Activated naive CD8-positive, alpha-beta T cell treated with anti-CD3 and anti-CD28 coated beads, Interleukin-2, amount 10 ng/mL, durations not matched to agents 7 days and 5 days (primary cell): ENCODE data around the gene TMEM267. TPM values are rescaled to one million over a fixed set of nuclear protein-coding genes. Genes with fewer than 3 reads are reported as not detected.
A peak's percentile ranks its signal among the peaks of the same experiment; 100 is the strongest.
"Not testable (repeated sequence)": the region's sequence is repeated elsewhere in the genome, so short reads cannot be mapped to it uniquely, and the experiment has no call there.

Experiments used
- ATAC-seq: fragments of 150-1000 bp; cut with Tn5 transposase; one replicate; pipeline ENCODE4 v1.10.0; 2021; ENCODE audit warnings: low read depth, moderate library complexity
- POLR2A ChIA-PET: fragments of 350-600 bp; sonication (Branson Sonifier 250); formaldehyde crosslinking; loops from one replicate; lab custom pipeline; 2021; ENCODE audit warnings: antibody characterized with exemption; lab: Charles Lee
- DNase-seq: peaks from one replicate; pipeline ENCODE4 v3.0.0; 2021
- H3K27ac Mint-ChIP-seq: one replicate; pipeline ENCODE4 v1.8.0; 2022; ENCODE audit warnings: mild to moderate bottlenecking, mixed read lengths
- H3K27me3 Mint-ChIP-seq: one replicate; pipeline ENCODE4 v1.8.0; 2022; ENCODE audit warnings: mild to moderate bottlenecking, moderate library complexity, mixed read lengths
- H3K36me3 Mint-ChIP-seq: one replicate; pipeline ENCODE4 v1.8.0; 2021; ENCODE audit warnings: mild to moderate bottlenecking, mixed read lengths
- H3K4me1 Mint-ChIP-seq: one replicate; pipeline ENCODE4 v1.8.0; 2021; ENCODE audit warnings: mixed read lengths
- H3K4me3 Mint-ChIP-seq: one replicate; pipeline ENCODE4 v1.8.0; 2022; ENCODE audit warnings: mild to moderate bottlenecking, moderate library complexity, mixed read lengths
- H3K9me3 Mint-ChIP-seq: one replicate; pipeline ENCODE4 v1.8.0; 2021; ENCODE audit warnings: mixed read lengths
- total RNA-seq, 2 experiments: library from RNA; stranded (reverse); gene quantifications; one replicate each; pipeline ENCODE4 v1.2.3, GENCODE V29; 2021

TMEM267 gene
- total RNA-seq, 2 experiments from 2014 or later, result 13.6 to 19.8 TPM

DNA sequence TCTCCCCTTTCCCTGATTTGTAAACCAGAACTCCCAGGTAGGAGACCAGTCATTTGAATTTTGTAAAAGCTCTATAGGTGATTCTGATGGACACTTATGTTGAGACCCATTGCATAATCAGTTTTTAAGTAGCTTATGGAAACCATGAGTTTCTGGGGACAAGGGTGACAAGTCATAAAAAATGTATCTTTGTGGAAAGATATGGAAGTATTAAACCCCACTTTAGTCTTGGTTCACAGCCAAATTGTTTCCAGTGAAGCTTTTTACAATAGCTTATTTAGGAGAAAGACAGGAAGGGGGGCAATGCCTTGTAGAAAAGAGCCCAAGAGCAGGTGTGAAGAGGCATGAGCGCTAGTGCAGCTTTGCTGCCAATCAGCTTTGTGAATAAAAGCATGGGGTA, 71.0 kb downstream of the TMEM267 start:
- H3K4me1 Mint-ChIP-seq, result peaks cover 2% of the 10 kb centered on the region
- POLR2A ChIA-PET, result no interaction called here
- H3K4me3 Mint-ChIP-seq, result no peak overlapping the region
- H3K36me3 Mint-ChIP-seq, result no peaks in the 10 kb centered on the region
- no peak for ATAC-seq
- no peaks in the 10 kb centered on the region for H3K9me3 Mint-ChIP-seq
- DNase-seq, result no peak
- peaks cover 3% of the 10 kb centered on the region for H3K27me3 Mint-ChIP-seq
- H3K27ac Mint-ChIP-seq, result no peak overlapping the region

DNA sequence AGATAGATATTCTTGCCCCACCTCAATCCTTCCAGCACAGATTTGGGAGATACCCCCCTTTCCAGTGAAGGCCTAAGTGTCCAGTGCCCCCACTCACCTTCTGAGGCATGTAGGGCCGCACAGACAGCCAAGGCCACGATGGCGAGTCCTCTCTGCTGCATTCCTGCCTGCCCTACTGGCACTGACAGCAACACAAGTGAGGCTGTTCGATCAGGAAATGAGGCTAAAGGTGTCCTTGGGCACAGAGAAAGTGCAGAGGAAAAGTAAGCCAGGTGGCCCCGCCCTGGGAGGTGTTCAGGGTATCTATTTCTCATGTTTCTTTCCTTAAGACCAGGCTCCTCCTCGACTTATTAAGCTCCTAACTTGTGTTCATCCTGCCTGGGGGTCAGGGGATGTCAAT, 71.5 kb downstream of the TMEM267 start, which contains the start of gene CCL28:
CCL28 (minus strand) TSS at position 236 of the 400 bp plus-strand sequence; CDS start at position 161, 75 bp downstream.
- Mint-ChIP-seq H3K4me1 (peaks cover 2% of the 10 kb centered on the region), H3K4me3 (no peak within 1 kb of the TSS), H3K27me3 (peaks cover 3% of the 10 kb centered on the region), H3K27ac (no peak within 1 kb of the TSS), H3K36me3 (no peaks in the 10 kb centered on the region), H3K9me3 (peaks cover 1% of the 10 kb centered on the region)
- POLR2A ChIA-PET, result no interaction called here
- DNase-seq (no peak), ATAC-seq (no peak)

GRCh38 chr5:43411495-43411894, 72.2 kb downstream of the TMEM267 start:
- Mint-ChIP-seq H3K4me1 (no peaks in the 10 kb centered on the region), H3K4me3 (no peak overlapping the region), H3K9me3 (peaks cover 3% of the 10 kb centered on the region), H3K27me3 (peaks cover 3% of the 10 kb centered on the region), H3K36me3 (peaks cover 4% of the 10 kb centered on the region), H3K27ac (no peak overlapping the region)
- DNase-seq, result no peak
- ATAC-seq, result no peak
- POLR2A ChIA-PET, result no interaction called here

DNA sequence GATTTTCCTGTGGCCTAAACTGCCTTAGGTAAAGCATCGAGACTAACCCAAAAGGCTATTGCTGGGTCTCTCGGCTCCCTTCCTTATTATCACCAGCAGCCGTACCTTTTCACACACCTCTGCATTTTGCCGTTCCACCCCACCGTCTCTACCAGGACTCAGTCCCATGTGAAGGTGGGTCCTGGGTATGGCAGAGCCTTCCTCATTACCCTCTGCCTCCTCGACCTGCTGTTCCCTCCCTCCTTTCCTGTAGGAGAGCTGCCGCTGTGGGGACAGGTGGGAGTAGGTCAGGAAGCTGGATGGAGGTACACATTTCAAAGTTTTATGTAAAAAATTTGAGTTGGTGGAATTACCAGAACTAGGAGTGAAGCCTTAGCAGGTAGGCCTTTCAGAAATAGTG, 73.3 kb downstream of the TMEM267 start:
- H3K4me3 Mint-ChIP-seq, result no peak overlapping the region
- no peak for DNase-seq
- peaks cover 6% of the 10 kb centered on the region for H3K36me3 Mint-ChIP-seq
- no peak for ATAC-seq
- peaks cover 6% of the 10 kb centered on the region for H3K9me3 Mint-ChIP-seq
- peaks cover 1% of the 10 kb centered on the region for H3K27me3 Mint-ChIP-seq
- H3K27ac Mint-ChIP-seq, result no peak overlapping the region
- H3K4me1 Mint-ChIP-seq, result no peaks in the 10 kb centered on the region
- POLR2A ChIA-PET, result no interaction called here

DNA sequence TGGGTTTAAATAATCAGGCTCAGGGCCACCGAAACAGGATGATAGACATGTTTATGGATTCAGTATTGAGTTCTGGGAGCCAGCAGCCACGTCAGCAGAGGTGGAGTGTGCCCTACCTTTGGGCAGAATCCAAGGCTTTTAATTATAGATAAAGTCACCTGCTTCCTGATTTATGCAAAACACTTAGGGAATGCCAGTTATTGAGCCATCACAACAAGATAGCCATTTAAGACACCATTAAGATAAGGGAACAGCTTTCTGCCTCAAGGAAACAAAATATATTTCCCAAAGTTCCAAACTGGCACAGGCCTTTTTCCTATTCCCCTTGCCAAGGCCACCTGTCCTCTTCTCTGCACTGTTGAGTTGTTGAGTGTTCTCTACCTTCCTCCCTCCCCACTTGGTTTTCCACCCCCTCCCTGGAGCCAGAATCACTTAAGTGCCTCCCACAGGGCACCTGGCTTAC, 73.8 kb downstream of the TMEM267 start:
- DNase-seq, result no peak
- Mint-ChIP-seq H3K36me3 (peaks cover 8% of the 10 kb centered on the region), H3K27ac (no peak overlapping the region)

GRCh38 chr5:43402524-43403066, 81.1 kb downstream of the TMEM267 start:
- peaks cover 42% of the 10 kb centered on the region for H3K36me3 Mint-ChIP-seq
- H3K27ac Mint-ChIP-seq, ATAC-seq, H3K27me3 Mint-ChIP-seq, DNase-seq, POLR2A ChIA-PET, H3K4me3 Mint-ChIP-seq: not testable (repeated sequence)
- peaks cover 23% of the 10 kb centered on the region for H3K9me3 Mint-ChIP-seq
- H3K4me1 Mint-ChIP-seq, result peaks cover 11% of the 10 kb centered on the region

More for the DNA sequence above, 73.8 kb downstream of the TMEM267 start:
- POLR2A ChIA-PET, result no interaction called here
- H3K4me3 Mint-ChIP-seq, result no peak overlapping the region
- H3K9me3 Mint-ChIP-seq, result peaks cover 10% of the 10 kb centered on the region
- no peak for ATAC-seq
- no peaks in the 10 kb centered on the region for H3K4me1 Mint-ChIP-seq
- peaks cover 3% of the 10 kb centered on the region for H3K27me3 Mint-ChIP-seq

DNA sequence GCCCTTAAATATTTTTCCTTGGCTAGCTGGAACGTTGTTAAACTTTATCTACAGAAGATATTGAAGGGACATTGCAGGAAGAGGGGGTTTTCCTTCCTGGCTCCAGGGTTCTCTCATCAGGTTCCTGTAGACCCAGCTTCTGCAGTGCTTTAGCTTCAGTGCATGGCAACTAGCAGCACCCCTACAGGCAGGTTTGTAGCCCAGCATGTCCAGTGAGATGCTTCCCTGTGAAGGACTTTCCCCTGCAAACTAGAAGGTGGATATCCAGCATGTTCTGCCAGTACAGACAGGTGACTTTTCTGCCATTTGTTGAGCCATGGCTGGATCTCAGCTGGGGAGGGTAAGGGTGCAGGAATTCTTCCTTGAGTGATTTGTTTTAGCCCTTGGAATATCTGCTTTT, 81.8 kb downstream of the TMEM267 start:
- H3K9me3 Mint-ChIP-seq, result peaks cover 21% of the 10 kb centered on the region
- POLR2A ChIA-PET, result no interaction called here
- peaks cover 12% of the 10 kb centered on the region for H3K4me1 Mint-ChIP-seq
- DNase-seq (no peak), ATAC-seq (no peak)
- no peak overlapping the region for H3K27ac Mint-ChIP-seq
- H3K27me3 Mint-ChIP-seq, result peaks cover 6% of the 10 kb centered on the region
- peaks cover 40% of the 10 kb centered on the region for H3K36me3 Mint-ChIP-seq
- H3K4me3 Mint-ChIP-seq, result no peak overlapping the region

GRCh38 chr5:43400082-43400481, 83.6 kb downstream of the TMEM267 start:
- H3K4me3 Mint-ChIP-seq, result no peak overlapping the region

DNA sequence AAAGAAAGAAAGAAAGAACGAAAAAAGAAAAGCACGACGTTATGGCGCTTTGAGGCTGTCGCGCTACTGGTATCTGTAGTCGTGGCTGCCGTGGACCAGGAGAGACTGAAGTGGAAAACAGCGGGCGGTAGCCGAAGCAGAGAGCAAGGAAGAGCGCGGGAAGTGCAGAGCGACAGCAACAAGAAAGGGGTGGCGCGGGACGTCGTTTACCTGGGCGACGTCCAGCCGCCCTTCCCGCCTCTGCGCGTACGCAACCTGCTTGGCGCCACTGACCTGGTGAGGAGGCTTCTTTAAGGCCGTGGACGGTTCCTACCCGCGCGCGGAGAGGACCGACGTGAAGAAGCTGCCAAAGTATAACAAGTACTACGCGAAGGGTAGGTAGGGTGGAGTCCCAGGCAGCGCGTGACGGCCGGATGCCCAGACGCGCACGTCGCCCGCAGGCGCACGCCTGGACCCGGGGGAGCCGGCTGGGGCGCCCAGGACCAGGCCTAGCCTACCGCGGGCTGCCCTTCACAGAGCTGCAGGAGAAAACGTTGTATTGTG, 86.8 kb downstream of the TMEM267 start:
- H3K27ac Mint-ChIP-seq, result peak overlapping the region; percentile 99
- POLR2A ChIA-PET, result interaction anchor here (0.6 to 3.3 kb wide), 9 partner anchors 13 to 447 kb away, joined by 3 to 42 read pairs (median 4); partner anchors contain the start of genes HMGCS1, NNT, TMEM267 and ZNF131
- peaks cover 1% of the 10 kb centered on the region for H3K9me3 Mint-ChIP-seq
- H3K4me3 Mint-ChIP-seq, result peak overlapping the region; percentile 99
- H3K36me3 Mint-ChIP-seq, result peaks cover 24% of the 10 kb centered on the region
- ATAC-seq, result peak; percentile 99
- H3K4me1 Mint-ChIP-seq, result peaks cover 20% of the 10 kb centered on the region
- DNase-seq, result peak; percentile 81
- no peaks in the 10 kb centered on the region for H3K27me3 Mint-ChIP-seq

More at GRCh38 chr5:43400082-43400481, 83.6 kb downstream of the TMEM267 start:
- Mint-ChIP-seq H3K9me3 (peaks cover 14% of the 10 kb centered on the region), H3K4me1 (peaks cover 15% of the 10 kb centered on the region), H3K27me3 (peaks cover 6% of the 10 kb centered on the region), H3K27ac (no peak overlapping the region), H3K36me3 (peaks cover 36% of the 10 kb centered on the region)
- DNase-seq (no peak), ATAC-seq (no peak)
- POLR2A ChIA-PET, result interaction anchor here (0.6 kb wide), 1 partner anchor 175 kb away, joined by 7 read pairs; no protein-coding TSS in a partner anchor

Other genes starting within 250 kb of the TMEM267 start
- 10 to 100 TPM; 46.9 to 51.8 TPM for gene HMGCS1, start 170.5 kb downstream of the TMEM267 start, total RNA-seq
- 10 to 100 TPM; 17.1 to 18.0 TPM for gene CCL28, start 71.5 kb downstream of the TMEM267 start, total RNA-seq
- 1 to 10 TPM; 9.3 to 9.8 TPM for gene C5orf34, start 31.3 kb upstream of the TMEM267 start, total RNA-seq
- 10 to 100 TPM; 34.9 to 37.0 TPM for gene PAIP1, start 73.2 kb upstream of the TMEM267 start, total RNA-seq
- 100 to 1,000 TPM in 1 of 2 experiments, 10 to 100 TPM in 1; 97.5 to 108 TPM for gene NNT, start 119.3 kb upstream of the TMEM267 start, total RNA-seq